Mesenchymal stem cell (in vitro differentiated cells and primary cell): ENCODE data around the gene TMEM185A.
"Not testable (repeated sequence)": the region's sequence is repeated elsewhere in the genome, so short reads cannot be mapped to it uniquely, and the experiment has no call there.

Experiments used
- DNase-seq: peaks from one replicate; pipeline ENCODE4 v3.0.0-alpha.2; 2013
- H2AFZ ChIP-seq: one replicate; pipeline ENCODE4 v1.6.1; 2013; ENCODE audit warnings: low read depth, mild to moderate bottlenecking, control low read depth, inconsistent platforms, low read length, moderate library complexity
- H2AK5ac ChIP-seq: 2 replicates; pipeline ENCODE4 v1.6.1; 2013; ENCODE audit warnings: low read length, moderate library complexity, mild to moderate bottlenecking, inconsistent platforms; ENCODE audit not compliant: severe bottlenecking
- H2BK120ac ChIP-seq: one replicate; pipeline ENCODE4 v1.6.1; 2013; ENCODE audit warnings: low read depth, mild to moderate bottlenecking, inconsistent platforms, low read length, moderate library complexity
- H2BK12ac ChIP-seq, 2 experiments: one replicate each; pipeline ENCODE4 v1.6.1; 2013; ENCODE audit warnings: inconsistent platforms in 2 of 2, low read length in 2 of 2, mild to moderate bottlenecking in 2 of 2, moderate library complexity in 2 of 2, control low read depth in 1 of 2
- H2BK15ac ChIP-seq: one replicate; pipeline ENCODE4 v1.6.1; 2013; ENCODE audit warnings: mild to moderate bottlenecking, low read depth, inconsistent platforms; ENCODE audit not compliant: poor library complexity, severe bottlenecking
- H2BK5ac ChIP-seq: 2 replicates; pipeline ENCODE4 v1.6.1; 2013; ENCODE audit warnings: low read depth, mild to moderate bottlenecking, low read length, control low read depth, inconsistent platforms; ENCODE audit not compliant: poor library complexity, severe bottlenecking
- H3K14ac ChIP-seq, 2 experiments: one replicate each; pipeline ENCODE4 v1.6.1; 2013; ENCODE audit warnings: inconsistent platforms in 2 of 2, low read length in 2 of 2, control low read depth in 1 of 2, mild to moderate bottlenecking in 1 of 2, moderate library complexity in 1 of 2
- H3K18ac ChIP-seq, 2 experiments: one replicate each; pipeline ENCODE4 v1.6.1; 2013; ENCODE audit warnings: inconsistent platforms in 2 of 2, low read length in 2 of 2, control low read depth in 1 of 2, low read depth in 1 of 2, mild to moderate bottlenecking in 1 of 2
- H3K23ac ChIP-seq, 2 experiments: one replicate each; pipeline ENCODE4 v1.6.1; 2013; ENCODE audit warnings: inconsistent platforms in 2 of 2, low read length in 2 of 2, mild to moderate bottlenecking in 2 of 2, moderate library complexity in 2 of 2, control low read depth in 1 of 2
- H3K27ac ChIP-seq: 2 replicates; pipeline ENCODE4 v1.5.1; 2013; ENCODE audit warnings: mild to moderate bottlenecking, moderate library complexity, low read length, control low read depth, inconsistent platforms; ENCODE audit not compliant: poor library complexity, severe bottlenecking
- H3K27me3 ChIP-seq, 2 experiments: 2 replicates each; pipeline versions ENCODE4 v1.6.1 to v1.7.0; 2013; ENCODE audit warnings: low read length in 2 of 2, mild to moderate bottlenecking in 2 of 2, moderate library complexity in 2 of 2, control low read depth in 1 of 2, inconsistent platforms in 1 of 2; ENCODE audit not compliant: control insufficient read depth in 1 of 2, insufficient read depth in 1 of 2
- H3K36me3 ChIP-seq, 2 experiments: 2 replicates each; pipeline versions ENCODE4 v1.6.1 to v1.7.0; 2013; ENCODE audit warnings: low read length in 2 of 2, control low read depth in 1 of 2, inconsistent platforms in 1 of 2, low read depth in 1 of 2, mild to moderate bottlenecking in 1 of 2; ENCODE audit not compliant: insufficient read depth in 2 of 2, control insufficient read depth in 1 of 2
- H3K4ac ChIP-seq, 2 experiments: one replicate each; pipeline ENCODE4 v1.6.1; 2013; ENCODE audit warnings: inconsistent platforms in 2 of 2, low read length in 2 of 2, mild to moderate bottlenecking in 2 of 2, moderate library complexity in 2 of 2, control low read depth in 1 of 2, low read depth in 1 of 2
- H3K4me1 ChIP-seq: 2 replicates; pipeline ENCODE4 v1.6.1; 2013; ENCODE audit warnings: low read depth, low read length, control low read depth; ENCODE audit not compliant: control insufficient read depth, insufficient read depth
- H3K4me2 ChIP-seq: 2 replicates; pipeline ENCODE4 v1.6.1; 2013; ENCODE audit warnings: low read length, mild to moderate bottlenecking, inconsistent platforms; ENCODE audit not compliant: poor library complexity, severe bottlenecking
- H3K4me3 ChIP-seq, 2 experiments: 2 replicates each; pipeline versions ENCODE4 v1.5.1 to v1.7.0; 2013; ENCODE audit warnings: low read length in 2 of 2, mild to moderate bottlenecking in 2 of 2, control low read depth in 1 of 2, low read depth in 1 of 2; ENCODE audit not compliant: insufficient read depth in 1 of 2
- H3K79me1 ChIP-seq: replicated peaks from 2 replicates; pipeline ENCODE4 v1.6.1; 2013; ENCODE audit warnings: mild to moderate bottlenecking, control low read depth, low read length, inconsistent platforms; ENCODE audit not compliant: poor library complexity, severe bottlenecking
- H3K9ac ChIP-seq: 2 replicates; pipeline ENCODE4 v1.7.0; 2013; ENCODE audit warnings: mild to moderate bottlenecking, low read length, moderate library complexity
- H3K9me3 ChIP-seq: 2 replicates; pipeline ENCODE4 v1.7.0; 2013; ENCODE audit warnings: mild to moderate bottlenecking, low read length; ENCODE audit not compliant: control insufficient read depth
- H4K8ac ChIP-seq: one replicate; pipeline ENCODE4 v1.6.1; 2013; ENCODE audit warnings: inconsistent platforms, mild to moderate bottlenecking, low read length, moderate library complexity
- H4K91ac ChIP-seq: one replicate; pipeline ENCODE4 v1.6.1; 2013; ENCODE audit warnings: mild to moderate bottlenecking, low read length, inconsistent platforms
- WGBS: methylation state at CpG from one replicate; pipeline ENCODE4 v1.1.7; 2013; ENCODE audit warnings: mixed read lengths; 5-methylcytosine and 5-hydroxymethylcytosine counted together

The TMEM185A gene

GRCh38 chrX:149567621-149568417, 63.8 kb downstream of the TMEM185A start:
- H2AK5ac ChIP-seq: no peak overlapping the region

DNA sequence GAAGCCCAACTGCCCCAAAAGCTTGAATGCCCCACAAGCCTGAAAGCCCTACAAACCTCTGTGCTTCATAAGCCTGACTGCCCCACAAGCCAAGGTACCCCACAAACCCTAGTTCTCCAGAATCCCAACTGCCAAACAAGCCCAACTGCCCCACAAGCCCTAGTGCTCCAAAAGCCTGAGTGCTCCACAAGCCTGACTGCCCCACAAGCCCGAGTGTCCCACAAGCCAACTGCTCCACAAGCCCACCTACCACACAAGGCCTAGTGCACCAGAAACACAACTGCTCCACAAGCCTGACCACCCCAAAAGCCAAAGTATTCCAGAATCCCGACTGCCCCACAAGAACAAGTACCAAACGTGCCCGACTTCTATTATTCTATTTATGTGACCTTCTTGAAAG, 68.2 kb downstream of the TMEM185A start:
- Histone ChIP-seq H2AFZ (no peak overlapping the region), H3K14ac (no peak overlapping the region), H2BK15ac (no peak overlapping the region), H3K9me3 (no peaks in the 10 kb centered on the region), H3K4me1 (no peaks in the 10 kb centered on the region), H3K9ac (no peak overlapping the region), H3K36me3 (no peaks in the 10 kb centered on the region), H3K18ac (no peak overlapping the region), H3K23ac (no peak overlapping the region), H2BK5ac (no peak overlapping the region), H4K91ac (no peak overlapping the region), H4K8ac (no peak overlapping the region), H3K27me3 (peaks cover 0 to 21% of the 10 kb centered on the region in 2 experiments), H3K4me3 (no peak overlapping the region), H2BK12ac (no peak overlapping the region), H2BK120ac (no peak overlapping the region), H3K79me1 (no peaks in the 10 kb centered on the region), H3K27ac (no peak overlapping the region), H3K4me2 (no peak overlapping the region), H3K4ac (no peak overlapping the region), H2AK5ac (no peak overlapping the region)
- WGBS: 86% methylated on average over 4 of the region's 4 CpGs
- no peak for DNase-seq

More at GRCh38 chrX:149567621-149568417, 63.8 kb downstream of the TMEM185A start:
- H3K27ac ChIP-seq: no peak overlapping the region
- DNase-seq: no peak
- no peaks in the 10 kb centered on the region for H3K36me3 ChIP-seq
- H2BK15ac ChIP-seq: no peak overlapping the region
- H3K79me1 ChIP-seq: no peaks in the 10 kb centered on the region
- no peak overlapping the region for H4K91ac ChIP-seq
- no peak overlapping the region for H3K4ac ChIP-seq
- H3K27me3 ChIP-seq: peaks cover 0 to 30% of the 10 kb centered on the region in 2 experiments
- no peak overlapping the region for H2AFZ ChIP-seq
- no peak overlapping the region for H4K8ac ChIP-seq
- H3K4me2 ChIP-seq: no peak overlapping the region
- no peak overlapping the region for H3K9ac ChIP-seq
- no peaks in the 10 kb centered on the region for H3K9me3 ChIP-seq
- H2BK12ac ChIP-seq: no peak overlapping the region
- no peak overlapping the region for H3K18ac ChIP-seq
- no peaks in the 10 kb centered on the region for H3K4me1 ChIP-seq
- no peak overlapping the region for H2BK5ac ChIP-seq
- H3K14ac ChIP-seq: no peak overlapping the region
- H3K23ac ChIP-seq: no peak overlapping the region
- WGBS: 78% methylated on average over 6 of the region's 7 CpGs
- H3K4me3 ChIP-seq: no peak overlapping the region
- no peak overlapping the region for H2BK120ac ChIP-seq

DNA sequence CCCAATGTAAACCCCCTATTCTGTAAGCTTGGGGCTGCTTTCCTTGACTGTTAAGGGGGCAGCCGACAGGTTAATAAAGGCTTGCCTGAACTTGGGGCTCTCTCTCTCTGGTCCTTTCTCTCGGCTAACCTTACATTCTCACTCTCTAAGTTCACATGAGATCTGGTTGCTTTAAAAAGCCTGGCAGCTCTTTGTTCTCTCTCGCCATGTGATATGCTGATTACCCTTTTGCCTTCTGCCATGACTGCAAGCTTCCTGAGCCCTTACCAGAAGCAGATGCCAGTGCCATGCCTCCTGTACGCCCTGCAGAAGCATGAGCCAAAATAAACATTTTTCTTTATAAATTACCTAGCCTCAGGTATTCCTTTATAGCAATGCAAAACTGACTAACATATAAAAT, 76.3 kb downstream of the TMEM185A start:
- not testable (repeated sequence) for H2BK120ac ChIP-seq, H4K8ac ChIP-seq, H2BK15ac ChIP-seq, H3K4me1 ChIP-seq, H3K23ac ChIP-seq, H2AK5ac ChIP-seq, H4K91ac ChIP-seq, H3K9me3 ChIP-seq, H3K4me2 ChIP-seq, H2BK5ac ChIP-seq, H3K79me1 ChIP-seq, H3K27ac ChIP-seq, H3K14ac ChIP-seq, H3K18ac ChIP-seq, H3K4ac ChIP-seq, DNase-seq, H2BK12ac ChIP-seq, H3K9ac ChIP-seq, H2AFZ ChIP-seq, H3K27me3 ChIP-seq, H3K4me3 ChIP-seq, H3K36me3 ChIP-seq
- no CpG with 5 or more reads among the region's 4 CpGs for WGBS

GRCh38 chrX:149551939-149552248, 79.7 kb downstream of the TMEM185A start:
- not testable (repeated sequence) for H3K27me3 ChIP-seq, H4K91ac ChIP-seq, H3K79me1 ChIP-seq, H3K4me3 ChIP-seq, DNase-seq, H3K36me3 ChIP-seq, H3K9ac ChIP-seq, H3K14ac ChIP-seq, H2BK5ac ChIP-seq, H3K4me1 ChIP-seq, H2BK120ac ChIP-seq, H3K18ac ChIP-seq, H3K27ac ChIP-seq, H4K8ac ChIP-seq, H3K4ac ChIP-seq, H2AFZ ChIP-seq, H2BK12ac ChIP-seq, H3K23ac ChIP-seq, H2BK15ac ChIP-seq, H3K9me3 ChIP-seq, H3K4me2 ChIP-seq, H2AK5ac ChIP-seq
- WGBS: no CpG with 5 or more reads among the region's 6 CpGs
